HCT116 (cell line): ENCODE measurements around the gene ABTB2. TPM values are rescaled to one million over a fixed set of nuclear protein-coding genes. Genes with fewer than 3 reads are reported as not detected.
A peak's percentile ranks its signal among the peaks of the same experiment; 100 is the strongest.

Experiments used
- ATAC-seq: fragments of 200-7000 bp; cut with Tn5 transposase; 2 replicates; pipeline ENCODE4 v1.9.1; 2020; ENCODE audit warnings: mild to moderate bottlenecking, moderate library complexity
- BruUV-seq: library from RNA; stranded (reverse); fragments of 400-500 nt; replicated peaks from 2 replicates; lab custom pipeline; 2021; lab: Mats Ljungman, UMichigan
- CTCF ChIA-PET: fragments of 300-600 bp; sonication (Branson Sonifier 250); formaldehyde crosslinking; loops from one replicate; lab custom pipeline; 2021; ENCODE audit warnings: antibody characterized with exemption; lab: Charles Lee
- POLR2A ChIA-PET: fragments of 300-600, 350-600 bp; sonication (Branson Sonifier 250); formaldehyde crosslinking; loops from one replicate; lab custom pipeline; 2021; ENCODE audit warnings: antibody characterized with exemption; lab: Charles Lee
- RAD21 ChIA-PET, 2 experiments: fragments of 300-600 bp; sonication (Branson Sonifier 250); formaldehyde crosslinking; loops; one replicate each; lab custom pipeline; 2023; ENCODE audit warnings: low total read pairs in 2 of 2; ENCODE audit not compliant: uncharacterized antibody in 2 of 2, unreplicated experiment in 2 of 2, low non-redundant PET in 1 of 2; lab: Charles Lee
- DNase-seq: peaks from one replicate; pipeline ENCODE4 v3.0.0-alpha.2; 2010; ENCODE audit warnings: low read depth, low spot score
- H2AFZ ChIP-seq: fragments of 200-600 bp; shearing (Covaris generic), sonication (generic); 2 replicates; pipeline ENCODE4 v1.6.1; 2017; ENCODE audit warnings: low read depth, mixed run types, mixed read lengths, antibody characterized with exemption, low read length; ENCODE audit not compliant: poor library complexity, severe bottlenecking
- H3K27ac ChIP-seq: 2 replicates; pipeline ENCODE4 v1.5.1; 2012; ENCODE audit warnings: low read depth, low read length
- H3K27me3 ChIP-seq: fragments of 200-600 bp; sonication (generic); 2 replicates; pipeline ENCODE4 v1.6.1; 2016; ENCODE audit warnings: mixed run types, low read length, mixed read lengths; ENCODE audit not compliant: insufficient read depth
- H3K36me3 ChIP-seq, 2 experiments: fragments of 200-500 bp in 1 of 2; fragments of 200-600 bp in 1 of 2; sonication (Bioruptor generic) in 1 of 2; sonication (generic) in 1 of 2; 2 replicates each; pipeline versions ENCODE4 v1.5.1 to v1.6.1; 2014 to 2016; ENCODE audit warnings: low read length in 2 of 2, inconsistent platforms in 1 of 2, mixed read lengths in 1 of 2, mixed run types in 1 of 2; ENCODE audit not compliant: insufficient read depth in 2 of 2, control insufficient read depth in 1 of 2
- H3K4me1 ChIP-seq, 2 experiments: fragments of 200-600 bp in 1 of 2; sonication (generic) in 1 of 2; 2 replicates each; pipeline versions ENCODE4 v1.5.1 to v1.6.1; 2012 to 2017; ENCODE audit warnings: low read length in 2 of 2, inconsistent platforms in 1 of 2, mild to moderate bottlenecking in 1 of 2, mixed read lengths in 1 of 2, mixed run types in 1 of 2, moderate library complexity in 1 of 2; ENCODE audit not compliant: insufficient read depth in 2 of 2, control insufficient read depth in 1 of 2
- H3K4me2 ChIP-seq: fragments of 200-600 bp; sonication (generic); 2 replicates; pipeline ENCODE4 v1.6.1; 2017; ENCODE audit warnings: mixed run types, low read length, mixed read lengths
- H3K4me3 ChIP-seq, 2 experiments: fragments of 200-600 bp in 1 of 2; sonication (generic) in 1 of 2; replicated peaks in 1 of 2; 2 replicates each; pipeline ENCODE4 v1.5.1; 2011 to 2016; ENCODE audit warnings: low read length in 2 of 2, control low read depth in 1 of 2, low read depth in 1 of 2, mild to moderate bottlenecking in 1 of 2, mixed read lengths in 1 of 2, mixed run types in 1 of 2
- H3K79me2 ChIP-seq: fragments of 200-600 bp; sonication (generic); 2 replicates; pipeline ENCODE4 v1.6.1; 2017; ENCODE audit warnings: mild to moderate bottlenecking, mixed run types, low read length, moderate library complexity, mixed read lengths; ENCODE audit not compliant: insufficient read depth
- H3K9ac ChIP-seq: fragments of 200-600 bp; sonication (generic); 2 replicates; pipeline ENCODE4 v1.6.1; 2016; ENCODE audit warnings: low read length, mixed read lengths
- H3K9me2 ChIP-seq: fragments of 200-600 bp; sonication (generic), shearing (Covaris generic); 2 replicates; pipeline ENCODE4 v1.6.1; 2017; ENCODE audit warnings: mixed run types, mild to moderate bottlenecking, moderate library complexity; ENCODE audit not compliant: insufficient read depth
- H3K9me3 ChIP-seq, 2 experiments: fragments of 200-500 bp in 1 of 2; fragments of 200-600 bp in 1 of 2; sonication (Bioruptor generic) in 1 of 2; sonication (generic) in 1 of 2; 2 replicates each; pipeline ENCODE4 v1.6.1; 2014 to 2017; ENCODE audit warnings: low read length in 2 of 2, mixed read lengths in 2 of 2, inconsistent platforms in 1 of 2, low read depth in 1 of 2, mild to moderate bottlenecking in 1 of 2, mixed run types in 1 of 2, moderate library complexity in 1 of 2; ENCODE audit not compliant: control insufficient read depth in 1 of 2, insufficient read depth in 1 of 2
- H4K20me1 ChIP-seq: fragments of 200-600 bp; sonication (generic), shearing (Covaris generic); 2 replicates; pipeline ENCODE4 v1.6.1; 2017; ENCODE audit warnings: mixed run types, mild to moderate bottlenecking, moderate library complexity; ENCODE audit not compliant: insufficient read depth
- ATF3 ChIP-seq: IDR thresholded peaks from 2 replicates; pipeline ENCODE4 v1.6.1; 2012
- CBX3 ChIP-seq: IDR thresholded peaks from 2 replicates; pipeline ENCODE4 v1.6.1; 2012; ENCODE audit warnings: low read depth
- CEBPB ChIP-seq: IDR thresholded peaks from 2 replicates; pipeline ENCODE4 v1.6.1; 2012; ENCODE audit warnings: low read depth
- EGR1 ChIP-seq: IDR thresholded peaks from 2 replicates; pipeline ENCODE4 v1.6.1; 2012; ENCODE audit warnings: low read depth
- ELF1 ChIP-seq: IDR thresholded peaks from 2 replicates; pipeline ENCODE4 v1.6.1; 2012; ENCODE audit warnings: low read depth, borderline replicate concordance
- EZH2phosphoT487 ChIP-seq: fragments of 200-600 bp; IDR thresholded peaks from 2 replicates; pipeline ENCODE4 v1.6.1; 2018; ENCODE audit warnings: antibody characterized with exemption, borderline replicate concordance
- FOSL1 ChIP-seq: IDR thresholded peaks from 2 replicates; pipeline ENCODE4 v1.6.1; 2012; ENCODE audit warnings: low read depth
- JUND ChIP-seq: IDR thresholded peaks from 2 replicates; pipeline ENCODE4 v1.6.1; 2012
- MAX ChIP-seq: IDR thresholded peaks from 2 replicates; pipeline ENCODE4 v1.6.1; 2012
- POLR2A ChIP-seq: IDR thresholded peaks from 2 replicates; pipeline ENCODE4 v1.7.0; 2011; ENCODE audit warnings: borderline replicate concordance; ENCODE audit not compliant: insufficient read depth, insufficient read length; ENCODE audit errors: extremely low read depth
- POLR2AphosphoS5 ChIP-seq: IDR thresholded peaks from 2 replicates; pipeline ENCODE4 v1.6.1; 2011; ENCODE audit warnings: mild to moderate bottlenecking, low read depth, low read length, moderate library complexity
- RAD21 ChIP-seq: IDR thresholded peaks from 2 replicates; pipeline ENCODE4 v1.6.1; 2012; ENCODE audit warnings: low read depth, mild to moderate bottlenecking
- REST ChIP-seq: IDR thresholded peaks from 2 replicates; pipeline ENCODE4 v1.6.1; 2012; ENCODE audit warnings: low read depth
- SIN3A ChIP-seq: IDR thresholded peaks from 2 replicates; pipeline ENCODE4 v1.6.1; 2012; ENCODE audit warnings: low read depth
- SP1 ChIP-seq: IDR thresholded peaks from 2 replicates; pipeline ENCODE4 v1.6.1; 2012; ENCODE audit warnings: low read depth
- SRF ChIP-seq: IDR thresholded peaks from 2 replicates; pipeline ENCODE4 v1.6.1; 2012; ENCODE audit warnings: low read depth
- TCF7L2 ChIP-seq: IDR thresholded peaks from 2 replicates; pipeline ENCODE4 v1.7.0; 2011; ENCODE audit warnings: borderline replicate concordance, inconsistent platforms; ENCODE audit not compliant: insufficient read depth, insufficient read length; ENCODE audit errors: extremely low read depth
- YY1 ChIP-seq: IDR thresholded peaks from 2 replicates; pipeline ENCODE4 v1.6.1; 2011; ENCODE audit warnings: low read length, low read depth, moderate library complexity, mild to moderate bottlenecking; ENCODE audit not compliant: insufficient replicate concordance; ENCODE audit errors: extremely low read depth
- ZBTB33 ChIP-seq: IDR thresholded peaks from 2 replicates; pipeline ENCODE4 v1.6.1; 2011; ENCODE audit warnings: mild to moderate bottlenecking, low read length, moderate library complexity; ENCODE audit not compliant: insufficient replicate concordance; ENCODE audit errors: extremely low read depth
- ZFX ChIP-seq: fragments of 450-650 bp; IDR thresholded peaks from 2 replicates; pipeline ENCODE4 v1.6.1; 2017
- ZNF274 ChIP-seq: fragments of 200-500 bp; sonication (Bioruptor generic); IDR thresholded peaks from 2 replicates; pipeline ENCODE4 v1.6.1; 2014; ENCODE audit warnings: mild to moderate bottlenecking, low read depth, low read length, inconsistent platforms
- intact Hi-C: fragments of 100-400 bp; cut with micrococcal nuclease; formaldehyde crosslinking; loops from 2 replicates; pipeline ENCODE4 v1.10.0; 2022
- total RNA-seq: library from RNA; stranded (reverse); gene quantifications from one replicate; pipeline ENCODE4 v1.2.1, GENCODE V29; 2021; ENCODE audit not compliant: unreplicated experiment

Gene ABTB2
- total RNA-seq, 1 experiment from 2014 or later: 6.8 TPM

- Histone ChIP-seq H3K79me2 (peaks cover 50% of the 10 kb centered on the region), H3K4me3 (peak within 1 kb of the TSS; percentile 89 to 96), H3K4me1 (peaks cover 4 to 17% of the 10 kb centered on the region in 2 experiments; a peak in 3 of 4 replicates), H3K4me2 (peak within 1 kb of the TSS; percentile 94), H3K9me2 (no peaks in the 10 kb centered on the region), H3K27me3 (no peaks in the 10 kb centered on the region), H3K9ac (peak within 1 kb of the TSS; percentile 98), H3K9me3 (no peaks in the 10 kb centered on the region), H2AFZ (no peak within 1 kb of the TSS), H3K36me3 (peaks cover 16 to 47% of the 10 kb centered on the region in 2 experiments), H3K27ac (peak within 1 kb of the TSS; percentile 73), H4K20me1 (no peaks in the 10 kb centered on the region)
- ATAC-seq (peak; percentile 88), DNase-seq (peak; percentile 98)
- TSS peak; percentile 100 for BruUV-seq
- ChIA-PET CTCF (interaction anchor here (0.6 to 1.2 kb wide), 3 partner anchors 108 to 295 kb away, joined by 3 to 4 read pairs (median 3); partner anchors contain the start of gene ABTB2), RAD21 (no interaction called here), POLR2A (interaction anchor here (0.6 to 1.8 kb wide), 13 partner anchors 9 to 252 kb away, joined by 3 to 10 read pairs (median 4); partner anchors contain the start of genes ABTB2 and CAPRIN1)
- intact Hi-C loops: loop anchor here (1.0 to 5.0 kb wide), 3 partner anchors 53 to 252 kb away; partner anchors contain the start of gene ABTB2
- TF ChIP-seq ELF1: peak; percentile 38; the same call in 1 of the 2 replicates
- TF ChIP-seq ZBTB33: peak; percentile 88
- peak; percentile 94 for TF ChIP-seq SRF
- TF ChIP-seq JUND: no peak
- TF ChIP-seq ZFX: peak; percentile 68
- TF ChIP-seq YY1: peak; percentile 78
- peak; percentile 55 for TF ChIP-seq TCF7L2
- TF ChIP-seq CEBPB: no peak; the same call in 1 of the 2 replicates
- peak; percentile 99 for TF ChIP-seq POLR2AphosphoS5
- no peak for TF ChIP-seq EZH2phosphoT487
- no peak for TF ChIP-seq ZNF274
- peak; percentile 98 for TF ChIP-seq SIN3A
- TF ChIP-seq REST: no peak
- TF ChIP-seq MAX: peak; percentile 100
- no peak; the same call in 1 of the 2 replicates for TF ChIP-seq EGR1
- TF ChIP-seq SP1: peak; percentile 89
- no peak for TF ChIP-seq ATF3
- TF ChIP-seq CBX3: peak; percentile 80; the same call in 1 of the 2 replicates
- no peak for TF ChIP-seq FOSL1
- TF ChIP-seq POLR2A: peak; percentile 95
- no peak for TF ChIP-seq RAD21
Measured at GRCh38 chr11:34105079-34105956, 252.5 kb downstream of the ABTB2 start, which contains the start of gene NAT10. Gene NAT10 (plus strand): TSS chr11:34105629. CDS start chr11:34108226, 2,597 bp downstream.
